Upper lobe of right lung (tissue), 1 donor: ENCODE data around the gene GNAQ. TPM values are rescaled to one million over a fixed set of nuclear protein-coding genes. Genes with fewer than 3 reads are reported as not detected.
"Not testable (repeated sequence)": the region's sequence is repeated elsewhere in the genome, so short reads cannot be mapped to it uniquely, and the experiment has no call there.

Source experiments
- ATAC-seq: fragments of 200-7000 bp; cut with Tn5 transposase; one replicate; pipeline ENCODE4 v1.9.1; 2020; ENCODE audit warnings: mild to moderate bottlenecking, moderate library complexity
- DNase-seq: peaks from one replicate; pipeline ENCODE4 v3.0.0-alpha.2; 2020
- H3K27ac ChIP-seq: fragments of 200-600 bp; one replicate; pipeline ENCODE4 v1.8.0; 2022
- H3K27me3 ChIP-seq: fragments of 200-600 bp; one replicate; pipeline ENCODE4 v1.8.0; 2022; ENCODE audit warnings: mild to moderate bottlenecking
- H3K36me3 ChIP-seq: fragments of 200-600 bp; one replicate; pipeline ENCODE4 v1.8.0; 2022
- H3K4me1 ChIP-seq: fragments of 200-600 bp; one replicate; pipeline ENCODE4 v1.8.0; 2022
- H3K4me3 ChIP-seq: fragments of 200-600 bp; one replicate; pipeline ENCODE4 v1.8.0; 2022; ENCODE audit warnings: mild to moderate bottlenecking
- H3K9me3 ChIP-seq: fragments of 200-600 bp; one replicate; pipeline ENCODE4 v1.8.0; 2022
- intact Hi-C: fragments of 100-400 bp; cut with DNase I; formaldehyde crosslinking; loops from one replicate; pipeline ENCODE4 v1.11.0; 2022
- total RNA-seq: library from RNA; stranded (reverse); fragmentation: NEBNext Ultra II Directional; extraction: Animal tissue kit (Norgen Biotek cat#: 25700); gene quantifications from one replicate; pipeline ENCODE4 v1.2.1, GENCODE V29; 2021
- TF ChIP-seq, protein P1 (sequence below): fragments of 200-600 bp; IDR thresholded peaks from one replicate; pipeline ENCODE4 v1.8.0; 2022; ENCODE audit warnings: antibody characterized with exemption
- donor health status: DM: no; HTN: yes; CAD: no; lungs with severe emphysema.

The GNAQ gene
- total RNA-seq, 1 donor from 2014 or later, result 132 TPM

DNA sequence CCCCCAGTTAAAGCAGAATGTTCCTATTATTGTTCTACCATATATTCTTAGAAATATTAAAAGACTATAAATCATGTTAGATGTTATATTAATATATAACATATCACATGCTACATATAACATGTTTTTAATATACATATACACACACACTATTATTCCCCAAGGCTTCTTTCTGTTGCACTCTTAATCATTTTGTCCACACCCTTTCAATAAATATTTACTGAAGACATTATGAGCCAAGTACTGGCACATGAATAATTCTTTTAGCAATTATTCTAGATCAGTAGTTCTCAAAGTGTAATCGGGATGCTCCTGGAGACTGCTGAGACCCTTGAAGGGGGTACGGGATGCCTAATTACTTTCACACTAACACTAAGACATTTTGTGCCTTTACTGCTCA lies 143.9 kb downstream of the GNAQ start:
- H3K4me3 ChIP-seq, result no peak overlapping the region
- no peaks in the 10 kb centered on the region for H3K36me3 ChIP-seq
- DNase-seq, result no peak
- no peaks in the 10 kb centered on the region for H3K9me3 ChIP-seq
- TF ChIP-seq, protein P1, sequence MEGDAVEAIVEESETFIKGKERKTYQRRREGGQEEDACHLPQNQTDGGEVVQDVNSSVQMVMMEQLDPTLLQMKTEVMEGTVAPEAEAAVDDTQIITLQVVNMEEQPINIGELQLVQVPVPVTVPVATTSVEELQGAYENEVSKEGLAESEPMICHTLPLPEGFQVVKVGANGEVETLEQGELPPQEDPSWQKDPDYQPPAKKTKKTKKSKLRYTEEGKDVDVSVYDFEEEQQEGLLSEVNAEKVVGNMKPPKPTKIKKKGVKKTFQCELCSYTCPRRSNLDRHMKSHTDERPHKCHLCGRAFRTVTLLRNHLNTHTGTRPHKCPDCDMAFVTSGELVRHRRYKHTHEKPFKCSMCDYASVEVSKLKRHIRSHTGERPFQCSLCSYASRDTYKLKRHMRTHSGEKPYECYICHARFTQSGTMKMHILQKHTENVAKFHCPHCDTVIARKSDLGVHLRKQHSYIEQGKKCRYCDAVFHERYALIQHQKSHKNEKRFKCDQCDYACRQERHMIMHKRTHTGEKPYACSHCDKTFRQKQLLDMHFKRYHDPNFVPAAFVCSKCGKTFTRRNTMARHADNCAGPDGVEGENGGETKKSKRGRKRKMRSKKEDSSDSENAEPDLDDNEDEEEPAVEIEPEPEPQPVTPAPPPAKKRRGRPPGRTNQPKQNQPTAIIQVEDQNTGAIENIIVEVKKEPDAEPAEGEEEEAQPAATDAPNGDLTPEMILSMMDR, result no peak
- H3K27ac ChIP-seq, result no peak overlapping the region
- intact Hi-C loops, result no loop called here
- H3K27me3 ChIP-seq, result no peaks in the 10 kb centered on the region
- ATAC-seq, result no peak
- H3K4me1 ChIP-seq, result peaks cover 18% of the 10 kb centered on the region

GRCh38 chr9:77885104-77885672 lies 146.4 kb downstream of the GNAQ start:
- Histone ChIP-seq H3K27ac (no peak overlapping the region), H3K4me1 (peaks cover 18% of the 10 kb centered on the region), H3K4me3 (no peak overlapping the region), H3K36me3 (no peaks in the 10 kb centered on the region), H3K27me3 (no peaks in the 10 kb centered on the region), H3K9me3 (no peaks in the 10 kb centered on the region)
- DNase-seq, result no peak
- no peak for ATAC-seq
- intact Hi-C loops, result no loop called here
- TF ChIP-seq, protein P1, result no peak

GRCh38 chr9:77883846-77884771 lies 147.5 kb downstream of the GNAQ start:
- H3K4me3 ChIP-seq, result no peak overlapping the region
- no peaks in the 10 kb centered on the region for H3K9me3 ChIP-seq
- H3K36me3 ChIP-seq, result no peaks in the 10 kb centered on the region
- ATAC-seq (peak; percentile 28), DNase-seq (no peak)
- intact Hi-C loops, result no loop called here
- TF ChIP-seq, protein P1, result no peak
- no peaks in the 10 kb centered on the region for H3K27me3 ChIP-seq
- H3K27ac ChIP-seq, result no peak overlapping the region
- peaks cover 25% of the 10 kb centered on the region for H3K4me1 ChIP-seq

DNA sequence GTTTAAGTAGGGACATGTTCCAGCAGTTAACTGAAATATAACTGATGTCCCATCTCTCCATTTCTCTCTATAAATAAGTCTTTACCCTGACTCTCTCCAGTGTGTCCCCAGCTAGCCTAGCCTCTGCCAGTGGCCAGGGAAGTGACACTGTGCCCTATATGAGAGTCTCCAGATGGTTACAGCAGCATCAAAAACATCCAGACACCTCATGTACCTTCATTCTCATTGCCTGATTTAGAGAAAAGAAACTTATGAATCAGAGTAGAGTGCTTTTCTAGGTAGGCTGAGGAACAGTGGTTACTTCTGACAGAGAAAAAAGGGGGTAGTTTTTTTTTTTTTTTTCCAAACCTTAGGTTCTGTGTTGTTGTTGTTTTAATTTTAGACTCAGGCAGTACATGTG lies 148.5 kb downstream of the GNAQ start:
- no peak overlapping the region for H3K27ac ChIP-seq
- ATAC-seq, result no peak
- TF ChIP-seq, protein P1, result no peak

GRCh38 chr9:77882294-77882693 lies 149.3 kb downstream of the GNAQ start:
- no peak overlapping the region for H3K27ac ChIP-seq
- H3K9me3 ChIP-seq, result no peaks in the 10 kb centered on the region
- H3K4me3 ChIP-seq, result no peak overlapping the region
- TF ChIP-seq, protein P1, result no peak
- H3K36me3 ChIP-seq, result no peaks in the 10 kb centered on the region
- H3K4me1 ChIP-seq, result peaks cover 26% of the 10 kb centered on the region
- H3K27me3 ChIP-seq, result no peaks in the 10 kb centered on the region
- intact Hi-C loops, result no loop called here
- no peak for ATAC-seq
- no peak for DNase-seq

More for the DNA sequence above, 148.5 kb downstream of the GNAQ start:
- no peak overlapping the region for H3K4me3 ChIP-seq
- intact Hi-C loops, result no loop called here
- no peak for DNase-seq
- H3K36me3 ChIP-seq, result no peaks in the 10 kb centered on the region
- H3K27me3 ChIP-seq, result no peaks in the 10 kb centered on the region
- no peaks in the 10 kb centered on the region for H3K9me3 ChIP-seq
- peaks cover 26% of the 10 kb centered on the region for H3K4me1 ChIP-seq

DNA sequence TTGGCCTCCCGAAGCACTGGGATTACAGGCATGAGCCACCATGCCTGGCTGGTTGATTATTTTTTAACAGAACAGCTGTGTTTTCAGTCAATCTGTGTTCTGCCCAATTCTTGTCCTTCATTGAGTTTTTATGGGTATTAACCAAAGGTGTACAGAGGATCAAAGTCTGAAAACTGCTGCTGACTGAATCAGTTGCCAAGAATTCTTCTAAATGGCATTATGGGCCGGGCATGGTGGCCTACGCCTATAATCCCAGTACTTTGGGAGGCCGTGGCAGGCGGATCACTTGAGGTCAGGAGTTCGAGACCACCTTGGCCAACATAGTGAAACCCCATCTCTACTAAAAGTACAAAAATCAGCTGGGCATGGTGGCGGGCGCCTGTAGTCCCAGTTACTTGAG lies 150.0 kb downstream of the GNAQ start:
- H3K36me3 ChIP-seq, DNase-seq, H3K27ac ChIP-seq, ATAC-seq, H3K4me3 ChIP-seq, intact Hi-C loops, H3K27me3 ChIP-seq, H3K9me3 ChIP-seq: not testable (repeated sequence)
- H3K4me1 ChIP-seq, result peaks cover 26% of the 10 kb centered on the region
